Measurements from ENCODE around the gene MRPS5.

The MRPS5 gene

DNA sequence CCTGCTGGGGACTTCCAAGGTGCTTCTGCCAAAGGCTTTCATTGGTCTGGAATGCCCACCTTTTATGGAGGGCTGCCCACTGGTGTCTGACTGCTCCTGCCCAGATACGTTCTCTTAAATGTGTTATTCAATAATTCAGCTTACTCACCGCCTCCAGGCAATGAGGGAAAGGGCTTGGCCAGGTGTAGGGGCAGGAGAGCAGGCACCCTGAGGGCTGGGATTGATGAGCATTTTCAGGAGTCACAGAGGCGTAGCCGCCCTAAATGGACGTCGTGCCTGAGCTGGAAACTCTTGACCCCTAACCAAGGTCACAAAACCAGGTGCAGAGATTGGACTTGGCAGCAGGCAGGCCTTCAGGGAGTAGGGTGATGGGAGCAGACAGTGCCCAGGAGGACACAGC, 69.3 kb downstream of the MRPS5 start:
- DNase-seq (no peak), ATAC-seq (ENCODE audit: insufficient read depth, low read depth) (no peak)
- Histone ChIP-seq H3K4me2 (ENCODE audit: insufficient read depth, low read length) (no peak overlapping the region), H2AFZ (ENCODE audit: low read depth, low read length) (no peak overlapping the region), H3K4me1 (ENCODE audit: insufficient read depth, low read length) (peaks cover 12% of the 10 kb centered on the region; the same call in 1 of the 2 replicates), H3K9me3 (ENCODE audit: insufficient read depth, low read length, severe bottlenecking) (no peaks in the 10 kb centered on the region), H3K27me3 (ENCODE audit: insufficient read depth, low read length, poor library complexity) (no peaks in the 10 kb centered on the region), H3K27ac (ENCODE audit: low read length) (no peak overlapping the region; the same call in 1 of the 2 replicates), H3K36me3 (ENCODE audit: insufficient read depth, low read length) (peaks cover 59% of the 10 kb centered on the region), H4K20me1 (ENCODE audit: insufficient read depth, low read length) (no peaks in the 10 kb centered on the region), H3K9ac (ENCODE audit: low read depth, low read length) (no peak overlapping the region), H3K4me3 (ENCODE audit: low read depth in 1 of 2, low read length in 2 of 2) (no peak overlapping the region), H3K79me2 (ENCODE audit: insufficient read depth, low read length) (no peaks in the 10 kb centered on the region)
- no peak for TF ChIP-seq EZH2 (IDR thresholded peaks at IDR 0.05; ENCODE audit: borderline replicate concordance, low read depth, low read length, severe bottlenecking)
- TF ChIP-seq, protein P1, sequence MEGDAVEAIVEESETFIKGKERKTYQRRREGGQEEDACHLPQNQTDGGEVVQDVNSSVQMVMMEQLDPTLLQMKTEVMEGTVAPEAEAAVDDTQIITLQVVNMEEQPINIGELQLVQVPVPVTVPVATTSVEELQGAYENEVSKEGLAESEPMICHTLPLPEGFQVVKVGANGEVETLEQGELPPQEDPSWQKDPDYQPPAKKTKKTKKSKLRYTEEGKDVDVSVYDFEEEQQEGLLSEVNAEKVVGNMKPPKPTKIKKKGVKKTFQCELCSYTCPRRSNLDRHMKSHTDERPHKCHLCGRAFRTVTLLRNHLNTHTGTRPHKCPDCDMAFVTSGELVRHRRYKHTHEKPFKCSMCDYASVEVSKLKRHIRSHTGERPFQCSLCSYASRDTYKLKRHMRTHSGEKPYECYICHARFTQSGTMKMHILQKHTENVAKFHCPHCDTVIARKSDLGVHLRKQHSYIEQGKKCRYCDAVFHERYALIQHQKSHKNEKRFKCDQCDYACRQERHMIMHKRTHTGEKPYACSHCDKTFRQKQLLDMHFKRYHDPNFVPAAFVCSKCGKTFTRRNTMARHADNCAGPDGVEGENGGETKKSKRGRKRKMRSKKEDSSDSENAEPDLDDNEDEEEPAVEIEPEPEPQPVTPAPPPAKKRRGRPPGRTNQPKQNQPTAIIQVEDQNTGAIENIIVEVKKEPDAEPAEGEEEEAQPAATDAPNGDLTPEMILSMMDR (IDR thresholded peaks at IDR 0.05; ENCODE audit: borderline replicate concordance, extremely low read depth, low read length, poor library complexity, severe bottlenecking): no peak

DNA sequence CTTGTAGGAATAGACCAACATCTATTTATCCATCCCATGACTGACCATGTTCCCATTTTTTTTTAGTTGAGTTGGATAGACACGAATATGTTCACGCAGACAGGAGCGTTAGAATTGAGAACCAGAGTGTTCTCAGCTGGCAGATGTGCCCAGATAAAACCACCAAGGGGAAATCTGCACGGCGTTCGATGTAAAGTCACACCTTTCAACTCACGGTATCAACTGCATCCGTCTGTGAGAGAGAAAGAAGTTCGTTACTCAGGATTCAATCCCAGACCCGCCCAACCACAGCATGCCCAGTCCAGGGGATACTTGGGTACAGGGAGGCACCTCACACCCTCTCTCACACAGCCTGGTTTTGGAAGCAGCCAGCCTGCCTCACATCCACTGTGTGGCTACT, 70.0 kb downstream of the MRPS5 start:
- Histone ChIP-seq H4K20me1 (ENCODE audit: insufficient read depth, low read length) (no peaks in the 10 kb centered on the region), H3K9ac (ENCODE audit: low read depth, low read length) (no peak overlapping the region), H3K9me3 (ENCODE audit: insufficient read depth, low read length, severe bottlenecking) (no peaks in the 10 kb centered on the region), H3K4me1 (ENCODE audit: insufficient read depth, low read length) (peaks cover 12% of the 10 kb centered on the region; the same call in 1 of the 2 replicates), H3K27ac (ENCODE audit: low read length) (no peak overlapping the region), H3K79me2 (ENCODE audit: insufficient read depth, low read length) (no peaks in the 10 kb centered on the region), H3K36me3 (ENCODE audit: insufficient read depth, low read length) (peaks cover 59% of the 10 kb centered on the region), H2AFZ (ENCODE audit: low read depth, low read length) (no peak overlapping the region), H3K4me2 (ENCODE audit: insufficient read depth, low read length) (no peak overlapping the region), H3K27me3 (ENCODE audit: insufficient read depth, low read length, poor library complexity) (no peaks in the 10 kb centered on the region), H3K4me3 (ENCODE audit: low read depth in 1 of 2, low read length in 2 of 2) (no peak overlapping the region)
- no peak for ATAC-seq (ENCODE audit: insufficient read depth, low read depth)
- no peak for DNase-seq
- TF ChIP-seq EZH2 (IDR thresholded peaks at IDR 0.05; ENCODE audit: borderline replicate concordance, low read depth, low read length, severe bottlenecking): no peak
- TF ChIP-seq, protein P1 (IDR thresholded peaks at IDR 0.05; ENCODE audit: borderline replicate concordance, extremely low read depth, low read length, poor library complexity, severe bottlenecking): no peak

DNA sequence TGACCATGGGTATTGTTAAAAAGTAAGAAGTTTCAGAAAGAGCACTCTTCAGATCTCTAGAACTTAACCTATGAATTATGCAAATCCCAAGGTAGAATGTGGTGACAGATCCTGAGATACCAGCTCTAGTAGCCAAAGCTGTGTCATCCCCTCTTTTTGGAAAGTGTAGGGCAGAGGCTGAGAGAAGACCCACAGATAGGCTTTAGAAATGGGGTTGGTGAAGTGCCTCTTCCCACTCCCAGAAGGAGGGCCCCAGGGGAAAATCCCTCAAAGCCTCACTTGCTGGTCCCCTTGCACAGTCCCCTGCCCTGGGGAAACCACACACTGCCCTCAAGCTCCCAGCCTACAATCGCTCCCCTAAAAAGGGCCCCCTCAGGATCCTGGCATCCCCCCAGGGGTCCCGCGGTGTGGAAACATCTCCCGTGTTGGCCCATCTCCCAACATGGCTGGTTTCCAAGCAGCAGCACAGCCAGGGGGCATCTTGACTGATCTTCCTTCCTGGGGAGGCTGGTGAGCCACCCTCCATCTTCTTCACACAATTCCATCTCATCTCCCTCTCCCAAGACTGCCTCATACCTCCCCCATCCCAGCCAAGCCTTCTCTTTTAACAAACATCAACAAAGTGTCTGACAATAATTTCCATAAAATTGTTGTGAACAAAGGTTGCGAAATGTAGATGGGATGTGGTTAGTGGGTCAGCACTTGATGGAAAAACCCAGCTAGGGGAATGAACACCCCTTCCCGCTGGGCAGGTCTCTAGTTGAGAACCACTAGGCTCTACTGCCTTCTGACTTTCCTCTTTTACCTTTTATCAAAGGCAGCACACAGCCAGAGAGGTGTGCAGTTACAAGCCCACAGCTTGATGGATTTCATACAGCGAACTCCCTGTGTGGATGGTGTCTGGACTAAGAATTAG, 71.0 kb downstream of the MRPS5 start:
- no peaks in the 10 kb centered on the region for H4K20me1 ChIP-seq (ENCODE audit: insufficient read depth, low read length)
- no peaks in the 10 kb centered on the region for H3K79me2 ChIP-seq (ENCODE audit: insufficient read depth, low read length)
- TF ChIP-seq EZH2 (IDR thresholded peaks at IDR 0.05; ENCODE audit: borderline replicate concordance, low read depth, low read length, severe bottlenecking): no peak
- TF ChIP-seq, protein P1 (IDR thresholded peaks at IDR 0.05; ENCODE audit: borderline replicate concordance, extremely low read depth, low read length, poor library complexity, severe bottlenecking): no peak
- no peak for ATAC-seq (ENCODE audit: insufficient read depth, low read depth)
- no peak for DNase-seq
- H3K27ac ChIP-seq (ENCODE audit: low read length): no peak overlapping the region
- H3K9ac ChIP-seq (ENCODE audit: low read depth, low read length): no peak overlapping the region
- no peak overlapping the region for H3K4me2 ChIP-seq (ENCODE audit: insufficient read depth, low read length)
- peaks cover 10% of the 10 kb centered on the region; the same call in 1 of the 2 replicates for H3K4me1 ChIP-seq (ENCODE audit: insufficient read depth, low read length)
- H3K36me3 ChIP-seq (ENCODE audit: insufficient read depth, low read length): peaks cover 59% of the 10 kb centered on the region
- H3K27me3 ChIP-seq (ENCODE audit: insufficient read depth, low read length, poor library complexity): no peaks in the 10 kb centered on the region
- H2AFZ ChIP-seq (ENCODE audit: low read depth, low read length): no peak overlapping the region
- no peak overlapping the region for H3K4me3 ChIP-seq (ENCODE audit: low read depth in 1 of 2, low read length in 2 of 2)
- H3K9me3 ChIP-seq (ENCODE audit: insufficient read depth, low read length, severe bottlenecking): no peaks in the 10 kb centered on the region
